Nephron (organoid): Measurements from ENCODE around the gene MYOM1.
"Not testable (repeated sequence)": the region's sequence is repeated elsewhere in the genome, so short reads cannot be mapped to it uniquely, and the experiment has no call there.

Experiments used
- H3K27ac Mint-ChIP-seq, 3 experiments: 2 replicates each; pipeline ENCODE4 v1.8.0; 2020; ENCODE audit warnings: mixed read lengths in 3 of 3, mild to moderate bottlenecking in 2 of 3, moderate library complexity in 1 of 3
- H3K27me3 Mint-ChIP-seq: 2 replicates; pipeline ENCODE4 v1.8.0; 2021; ENCODE audit warnings: low read depth, mild to moderate bottlenecking, moderate library complexity, mixed read lengths
- H3K36me3 Mint-ChIP-seq: 2 replicates; pipeline ENCODE4 v1.8.0; 2020; ENCODE audit warnings: low read depth, mixed read lengths
- H3K4me1 Mint-ChIP-seq: 2 replicates; pipeline ENCODE4 v1.8.0; 2020; ENCODE audit warnings: mixed read lengths
- H3K4me3 Mint-ChIP-seq, 3 experiments: 2 replicates each; pipeline ENCODE4 v1.8.0; 2020; ENCODE audit warnings: mild to moderate bottlenecking in 3 of 3, mixed read lengths in 3 of 3, moderate library complexity in 2 of 3
- H3K9me3 Mint-ChIP-seq: 2 replicates; pipeline ENCODE4 v1.8.0; 2020; ENCODE audit warnings: mixed read lengths
- TF ChIP-seq, protein P1 (sequence below), 3 experiments: fragments of 200-600 bp; sonication (generic); IDR thresholded peaks; one replicate each; pipeline ENCODE4 v1.5.0; 2021; ENCODE audit warnings: antibody characterized with exemption in 3 of 3; ENCODE audit not compliant: unreplicated experiment in 3 of 3

MYOM1 gene

GRCh38 chr18:3032721-3033120, 187.0 kb downstream of the MYOM1 start:
- H3K27me3 Mint-ChIP-seq: peaks cover 4% of the 10 kb centered on the region
- TF ChIP-seq, protein P1, sequence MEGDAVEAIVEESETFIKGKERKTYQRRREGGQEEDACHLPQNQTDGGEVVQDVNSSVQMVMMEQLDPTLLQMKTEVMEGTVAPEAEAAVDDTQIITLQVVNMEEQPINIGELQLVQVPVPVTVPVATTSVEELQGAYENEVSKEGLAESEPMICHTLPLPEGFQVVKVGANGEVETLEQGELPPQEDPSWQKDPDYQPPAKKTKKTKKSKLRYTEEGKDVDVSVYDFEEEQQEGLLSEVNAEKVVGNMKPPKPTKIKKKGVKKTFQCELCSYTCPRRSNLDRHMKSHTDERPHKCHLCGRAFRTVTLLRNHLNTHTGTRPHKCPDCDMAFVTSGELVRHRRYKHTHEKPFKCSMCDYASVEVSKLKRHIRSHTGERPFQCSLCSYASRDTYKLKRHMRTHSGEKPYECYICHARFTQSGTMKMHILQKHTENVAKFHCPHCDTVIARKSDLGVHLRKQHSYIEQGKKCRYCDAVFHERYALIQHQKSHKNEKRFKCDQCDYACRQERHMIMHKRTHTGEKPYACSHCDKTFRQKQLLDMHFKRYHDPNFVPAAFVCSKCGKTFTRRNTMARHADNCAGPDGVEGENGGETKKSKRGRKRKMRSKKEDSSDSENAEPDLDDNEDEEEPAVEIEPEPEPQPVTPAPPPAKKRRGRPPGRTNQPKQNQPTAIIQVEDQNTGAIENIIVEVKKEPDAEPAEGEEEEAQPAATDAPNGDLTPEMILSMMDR (IDR thresholded peaks at IDR 0.05; ENCODE audit: unreplicated experiment in 3 of 3): no peak
- H3K4me3 Mint-ChIP-seq: no peak overlapping the region
- no peaks in the 10 kb centered on the region for H3K9me3 Mint-ChIP-seq
- H3K36me3 Mint-ChIP-seq: no peaks in the 10 kb centered on the region
- no peak overlapping the region for H3K27ac Mint-ChIP-seq
- H3K4me1 Mint-ChIP-seq: peaks cover 24% of the 10 kb centered on the region

DNA sequence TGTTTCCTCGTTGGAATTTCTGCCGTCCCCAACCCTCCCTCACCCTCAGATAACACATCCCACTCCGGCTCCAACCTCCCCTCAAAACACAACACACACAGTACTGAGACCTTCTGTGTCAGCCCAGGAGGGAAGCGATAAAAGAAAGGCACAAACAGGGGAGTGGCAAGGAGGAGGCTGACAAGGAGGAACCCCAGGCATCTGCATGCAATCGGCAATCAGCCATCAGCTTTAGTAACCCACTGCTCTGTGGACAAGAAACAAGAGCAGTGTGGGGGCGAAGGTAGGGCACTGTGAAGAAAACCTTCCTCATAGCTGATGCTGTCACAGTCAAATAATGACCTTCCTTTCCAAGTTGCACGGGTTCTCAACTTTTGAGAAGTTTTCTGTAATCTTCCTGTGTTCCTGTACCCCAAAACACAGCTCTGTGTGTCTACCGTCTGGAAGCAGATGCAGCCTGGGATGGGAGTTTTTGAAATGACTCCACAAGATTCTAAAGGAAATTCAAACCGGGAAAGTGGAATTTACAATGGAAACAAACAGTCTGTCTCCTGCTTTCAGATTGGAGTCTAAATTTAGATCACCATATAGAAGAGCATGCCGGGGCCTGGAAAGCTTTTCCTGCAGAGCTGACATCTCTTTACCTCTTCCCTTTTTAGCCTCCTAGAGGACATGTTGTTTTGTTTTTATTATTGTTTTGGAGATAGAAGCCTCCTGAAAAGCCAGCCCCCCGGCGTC, 190.4 kb downstream of the MYOM1 start:
- Mint-ChIP-seq H3K36me3 (no peaks in the 10 kb centered on the region), H3K4me1 (peaks cover 35% of the 10 kb centered on the region), H3K9me3 (no peaks in the 10 kb centered on the region)

DNA sequence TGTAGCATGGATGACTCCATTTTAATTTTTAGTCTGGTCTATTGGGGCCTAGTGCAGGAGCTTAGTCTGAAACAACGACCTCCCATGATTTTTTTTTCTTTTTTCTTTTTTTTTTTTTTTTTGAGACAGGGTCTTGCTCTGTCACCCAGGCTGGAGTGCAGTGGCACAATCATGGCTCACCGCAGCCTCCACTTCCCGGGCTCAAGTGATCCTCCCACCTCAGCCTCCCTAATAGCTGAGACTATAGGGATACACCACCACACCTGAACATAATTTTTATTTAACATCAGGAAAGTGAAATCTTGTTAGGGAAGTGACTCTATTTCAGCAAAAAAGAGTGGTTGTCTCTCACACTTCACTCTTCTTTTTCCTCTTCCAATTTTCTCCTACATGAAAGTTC, 191.7 kb downstream of the MYOM1 start:
- Mint-ChIP-seq H3K27ac (peak overlapping the region; percentile 76 to 97 (median 95)), H3K4me1 (peaks cover 35% of the 10 kb centered on the region)
- not testable (repeated sequence) for H3K27me3 Mint-ChIP-seq, H3K9me3 Mint-ChIP-seq, H3K4me3 Mint-ChIP-seq, H3K36me3 Mint-ChIP-seq

More for the DNA sequence above, 190.4 kb downstream of the MYOM1 start:
- H3K4me3 Mint-ChIP-seq: no peak overlapping the region
- TF ChIP-seq, protein P1 (IDR thresholded peaks at IDR 0.05; ENCODE audit: unreplicated experiment in 3 of 3): no peak
- peak overlapping the region; percentile 93 to 97 (median 95) for H3K27ac Mint-ChIP-seq
- H3K27me3 Mint-ChIP-seq: no peaks in the 10 kb centered on the region

GRCh38 chr18:3027370-3027891, 192.3 kb downstream of the MYOM1 start:
- Mint-ChIP-seq H3K27me3 (peaks cover 4% of the 10 kb centered on the region), H3K9me3 (no peaks in the 10 kb centered on the region), H3K4me3 (peak overlapping the region in 2 of 3 experiments; percentile 1 to 15), H3K36me3 (no peaks in the 10 kb centered on the region), H3K4me1 (peaks cover 35% of the 10 kb centered on the region), H3K27ac (peak overlapping the region; percentile 76 to 95 (median 93))
- TF ChIP-seq, protein P1 (IDR thresholded peaks at IDR 0.05; ENCODE audit: unreplicated experiment in 3 of 3): no peak

DNA sequence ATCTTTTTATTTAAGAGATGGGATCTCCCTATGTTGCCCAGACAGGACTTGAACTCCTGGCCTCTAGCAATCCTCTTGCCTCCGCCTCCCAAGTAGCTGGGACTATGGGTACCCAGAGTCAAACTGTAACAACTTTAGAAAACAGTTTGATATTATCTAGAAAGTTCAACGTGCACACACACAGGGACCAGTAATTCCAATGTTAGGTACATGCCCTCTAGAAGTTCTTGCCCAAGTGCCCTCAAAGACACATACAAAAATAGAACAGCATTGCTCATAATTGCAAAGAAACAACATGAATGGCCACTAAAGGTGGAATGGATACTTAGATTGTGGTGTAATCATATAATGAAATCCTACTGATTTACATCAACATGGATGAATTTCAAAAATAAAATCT, 194.2 kb downstream of the MYOM1 start:
- TF ChIP-seq, protein P1 (IDR thresholded peaks at IDR 0.05; ENCODE audit: unreplicated experiment in 3 of 3): no peak
- Mint-ChIP-seq H3K36me3 (no peaks in the 10 kb centered on the region), H3K4me1 (peaks cover 29% of the 10 kb centered on the region), H3K4me3 (no peak overlapping the region), H3K27ac (peak overlapping the region in 1 of 3 experiments; percentile 95), H3K9me3 (no peaks in the 10 kb centered on the region), H3K27me3 (peaks cover 4% of the 10 kb centered on the region)

DNA sequence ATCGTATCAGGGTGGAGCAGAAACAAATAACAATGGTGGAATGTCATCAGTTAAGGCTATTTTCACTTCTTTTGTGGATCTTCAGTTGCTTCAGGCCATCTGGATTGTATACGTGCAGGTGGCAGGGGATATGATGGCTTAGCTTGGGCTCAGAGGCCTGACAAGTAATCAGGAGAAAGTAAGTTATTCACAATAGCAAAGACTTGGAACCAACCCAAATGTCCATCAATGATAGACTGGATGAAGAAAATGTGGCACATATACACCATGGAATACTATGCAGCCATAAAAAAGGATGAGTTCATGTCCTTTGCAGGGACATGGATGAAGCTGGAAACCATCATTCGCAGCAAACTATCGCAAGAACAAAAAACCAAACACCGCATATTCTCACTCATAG, 196.2 kb downstream of the MYOM1 start:
- not testable (repeated sequence) for H3K27ac Mint-ChIP-seq, H3K9me3 Mint-ChIP-seq, H3K4me3 Mint-ChIP-seq

More for the DNA sequence above, 196.2 kb downstream of the MYOM1 start:
- not testable (repeated sequence) for H3K27me3 Mint-ChIP-seq, H3K36me3 Mint-ChIP-seq
- H3K4me1 Mint-ChIP-seq: peaks cover 18% of the 10 kb centered on the region
